ENCODE data around the gene TMEM245. TPM values are rescaled to one million over a fixed set of nuclear protein-coding genes. Genes with fewer than 3 reads are reported as not detected.

TMEM245 gene
- total RNA-seq, 2 donors from 2014 or later: 67.4 to 79.3 TPM

GRCh38 chr9:109110329-109111021 is 9.3 kb downstream of the TMEM245 start:
- peak; percentile 45 to 71 for ATAC-seq
- intact Hi-C loops (cut with DNase I): no loop called here
- no peak for DNase-seq

DNA sequence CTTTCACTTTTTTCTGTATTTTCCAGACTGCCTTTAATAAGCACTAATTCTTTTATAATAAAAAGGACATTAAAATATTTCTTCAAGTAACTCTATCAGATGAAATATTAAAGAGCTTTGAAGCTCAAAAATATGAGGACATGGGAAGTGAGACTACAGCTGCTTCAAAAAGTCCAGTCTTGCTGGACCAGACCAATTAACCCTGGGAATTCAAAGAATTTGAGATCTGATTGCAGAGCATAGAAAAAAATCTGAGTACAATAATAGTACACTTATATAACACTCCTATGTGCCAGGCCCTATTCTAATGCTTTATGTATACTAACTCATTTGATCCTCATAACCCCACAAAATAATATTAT is 9.8 kb downstream of the TMEM245 start:
- no peak for ATAC-seq
- intact Hi-C loops (cut with DNase I): no loop called here
- no peak for DNase-seq

DNA sequence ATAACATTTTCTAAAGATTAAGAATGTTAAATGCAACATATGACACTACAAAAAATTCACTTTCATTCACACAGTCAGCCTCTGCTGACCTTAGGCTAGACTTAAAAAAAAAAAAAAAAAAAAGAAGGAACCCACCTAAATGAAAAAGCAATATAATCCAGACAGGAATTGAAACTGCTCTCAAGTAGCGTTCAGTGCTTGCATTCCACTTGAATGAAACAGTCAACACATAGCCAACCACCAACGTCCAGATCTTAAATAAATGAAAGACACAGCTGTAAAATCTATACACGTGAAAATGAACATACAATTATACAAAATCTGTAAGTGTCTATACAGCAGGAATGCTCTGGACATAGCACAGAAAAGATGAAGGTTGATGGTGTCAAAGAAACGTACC is 11.4 kb downstream of the TMEM245 start:
- DNase-seq (no peak), ATAC-seq (peak in 1 of 2 donors; percentile 17)
- intact Hi-C loops (cut with DNase I): no loop called here

GRCh38 chr9:109107402-109108240 is 12.1 kb downstream of the TMEM245 start:
- peak in 1 of 2 donors; percentile 74 for ATAC-seq
- intact Hi-C loops (cut with DNase I): no loop called here

DNA sequence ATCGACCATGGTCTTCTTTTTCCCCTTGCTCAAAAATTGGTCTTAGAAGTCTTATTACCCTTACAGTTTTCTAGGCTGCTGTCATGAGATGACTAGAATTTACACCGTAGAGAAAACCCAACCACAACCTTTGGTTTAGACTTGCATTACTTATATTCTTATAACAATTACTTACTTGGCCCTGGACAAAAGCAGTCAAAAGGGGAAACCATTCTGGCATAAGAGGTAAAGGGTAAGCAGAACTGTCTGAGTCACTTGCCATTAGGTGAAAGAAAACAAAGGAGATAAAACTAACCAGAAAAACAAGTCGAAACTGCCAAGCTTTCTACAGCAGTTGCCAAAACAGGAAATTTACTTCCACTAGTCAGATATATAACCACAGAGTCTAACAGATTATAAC is 17.9 kb downstream of the TMEM245 start:
- intact Hi-C loops (cut with DNase I): no loop called here
- DNase-seq: no peak
- ATAC-seq: peak; percentile 17 to 60

More at GRCh38 chr9:109107402-109108240, 12.1 kb downstream of the TMEM245 start:
- no peak for DNase-seq

DNA sequence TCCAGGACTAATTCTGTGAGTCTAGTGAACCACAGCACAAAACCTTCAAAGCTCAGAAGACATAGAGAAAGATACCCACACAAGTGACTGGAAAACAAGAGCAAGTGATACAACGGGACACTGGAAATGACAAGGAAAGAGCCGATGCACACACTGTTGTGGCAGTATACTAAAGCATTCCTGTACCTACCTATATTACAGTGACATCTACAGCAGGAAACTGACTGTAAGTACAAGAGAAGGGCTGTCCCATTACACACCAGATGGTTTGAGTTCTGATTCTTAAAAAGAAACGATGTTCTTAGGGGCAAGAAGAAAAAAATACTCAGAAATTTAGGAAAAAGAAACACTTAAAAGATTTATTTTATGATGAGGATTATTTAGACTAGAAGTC is 18.5 kb downstream of the TMEM245 start:
- ATAC-seq: no peak
- intact Hi-C loops (cut with DNase I): no loop called here
- no peak for DNase-seq

DNA sequence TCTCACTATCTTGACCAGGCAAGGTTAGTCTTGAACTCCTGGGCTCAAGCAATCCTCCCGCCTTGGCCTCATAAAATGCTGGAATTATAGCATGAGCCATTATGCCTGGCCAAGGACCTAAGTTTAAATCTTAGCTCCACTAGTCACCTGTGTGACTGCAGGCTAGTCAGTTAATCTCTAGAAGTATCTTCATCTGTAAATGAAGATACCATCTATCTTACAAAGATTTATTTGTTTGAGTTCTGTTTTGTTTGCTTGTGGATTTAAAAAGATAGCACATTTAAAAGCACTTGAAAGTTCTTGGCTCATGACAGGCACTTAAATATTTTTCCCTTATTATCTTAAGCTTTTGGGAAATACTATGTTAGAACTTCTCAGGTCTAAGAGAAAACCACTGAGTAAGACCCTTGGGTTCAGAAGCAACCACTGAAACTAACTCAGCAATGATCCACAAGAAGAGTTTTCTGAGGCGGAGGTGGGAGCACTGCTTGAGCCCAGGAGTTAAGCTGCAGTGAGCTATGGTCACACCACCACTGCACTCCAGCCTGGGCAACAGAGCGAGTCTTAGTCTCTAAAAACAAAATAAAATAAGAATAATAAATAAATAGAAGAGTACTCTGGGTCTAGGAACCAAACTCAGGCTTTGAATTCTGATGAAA is 19.1 kb downstream of the TMEM245 start:
- ATAC-seq (no peak), DNase-seq (no peak)
- intact Hi-C loops (cut with DNase I): no loop called here

DNA sequence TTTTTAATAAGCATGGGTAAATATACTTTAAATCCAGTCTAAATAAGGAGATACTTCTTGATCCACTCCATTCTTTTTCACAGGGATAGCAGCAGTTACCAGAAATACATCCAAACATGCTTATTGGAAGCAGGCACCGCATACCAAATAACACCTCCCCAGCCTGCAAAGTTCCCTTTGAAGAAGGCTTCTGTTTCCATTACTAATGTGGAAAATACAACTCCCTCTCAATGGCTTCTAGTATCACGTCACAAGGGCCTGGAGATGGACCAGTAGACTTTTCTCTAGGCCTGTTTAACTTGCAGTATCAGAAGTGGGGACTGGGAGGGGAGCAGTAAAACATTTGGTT is 20.8 kb downstream of the TMEM245 start:
- intact Hi-C loops (cut with DNase I): no loop called here
- ATAC-seq (peak; percentile 9 to 15), DNase-seq (no peak)

DNA sequence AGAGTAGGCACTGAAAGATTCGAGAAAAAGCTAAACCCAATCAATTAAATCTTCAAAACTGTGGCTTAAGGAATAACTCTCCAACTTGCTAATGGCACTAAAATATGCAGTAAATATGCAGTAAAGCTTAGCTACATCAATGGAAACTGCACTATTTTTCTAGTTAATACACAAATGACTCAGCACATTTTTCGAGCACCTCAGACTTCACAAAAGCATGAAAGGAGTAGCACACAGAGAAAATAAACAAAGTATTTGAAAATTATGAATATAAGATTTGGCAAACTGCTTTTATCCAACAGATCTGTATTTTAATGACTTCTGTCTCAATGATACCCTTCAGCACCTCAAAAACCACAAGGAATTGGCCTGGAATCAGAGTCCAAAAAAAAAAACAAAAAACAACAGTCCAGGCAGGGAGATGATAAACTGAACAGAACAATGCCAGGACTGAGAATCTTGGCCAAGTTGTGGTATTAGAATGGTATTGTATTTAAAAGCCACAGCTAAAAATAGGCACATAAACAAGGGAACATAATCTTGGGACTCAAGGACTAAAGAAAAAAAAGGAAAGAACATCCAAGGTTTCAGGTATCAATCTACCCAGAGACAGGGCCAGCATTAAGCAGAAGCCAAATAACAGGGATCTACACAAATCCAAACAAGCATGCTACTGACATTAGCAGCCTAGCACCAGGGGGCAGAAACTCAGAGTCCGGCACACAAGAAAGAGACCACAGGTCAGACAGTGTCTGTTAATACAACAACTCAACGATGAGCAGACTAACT is 21.4 kb downstream of the TMEM245 start:
- intact Hi-C loops (cut with DNase I): no loop called here
- DNase-seq (no peak), ATAC-seq (peak; percentile 65 to 70)

DNA sequence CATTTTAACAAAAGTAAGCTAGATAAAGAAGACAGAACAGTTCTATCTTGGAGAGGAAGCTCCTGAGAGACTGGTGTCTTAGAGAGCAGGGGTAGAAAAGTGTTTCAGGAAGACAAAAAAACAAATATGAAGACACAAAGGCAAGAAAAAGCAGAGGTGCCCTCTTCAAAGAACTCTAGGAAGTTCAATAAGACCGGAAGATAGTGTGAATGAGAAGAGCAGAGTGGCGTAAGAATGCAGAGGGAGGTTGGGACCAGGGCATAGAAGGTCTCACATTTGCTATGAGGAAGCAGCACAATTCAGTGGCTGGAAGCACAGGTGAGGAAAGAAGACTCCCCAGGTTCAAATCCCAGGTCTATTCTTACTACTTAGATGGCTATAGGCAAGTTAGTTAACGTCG is 22.6 kb downstream of the TMEM245 start:
- ATAC-seq: no peak
- intact Hi-C loops (cut with DNase I): loop anchor here in 1 of 2 donors (2.0 kb wide), 1 partner anchor 70 kb away; the partner anchor contains the start of gene FRRS1L
- DNase-seq: no peak

- DNase-seq: no peak
- intact Hi-C loops (cut with DNase I): no loop called here
- ATAC-seq: no peak
Observed at GRCh38 chr9:109095321-109095720, 24.4 kb downstream of the TMEM245 start.

DNA sequence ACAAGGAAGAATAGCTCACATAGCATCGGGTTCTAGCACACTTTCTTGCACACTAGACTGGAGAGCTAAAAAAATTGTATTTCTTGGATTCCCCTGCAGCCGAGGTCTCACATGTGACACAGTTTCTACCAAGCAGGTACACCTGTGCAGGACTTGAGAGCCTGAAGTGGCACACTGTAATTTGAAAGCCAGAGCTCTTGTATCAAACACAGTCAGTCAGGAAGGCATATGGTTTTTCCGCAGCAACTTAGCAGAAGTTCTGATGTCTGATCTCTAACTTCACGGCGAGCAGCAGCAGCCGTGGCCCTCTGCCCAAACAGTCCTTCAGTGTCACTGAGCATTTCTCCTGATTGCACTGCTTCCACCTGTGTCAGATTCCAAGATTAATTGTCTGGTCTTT is 25.5 kb downstream of the TMEM245 start:
- intact Hi-C loops (cut with DNase I): no loop called here
- no peak for ATAC-seq
- no peak for DNase-seq

- ATAC-seq: no peak
- intact Hi-C loops (cut with DNase I): no loop called here
- DNase-seq: no peak
Observed at GRCh38 chr9:109092587-109092986, 27.2 kb downstream of the TMEM245 start.

DNA sequence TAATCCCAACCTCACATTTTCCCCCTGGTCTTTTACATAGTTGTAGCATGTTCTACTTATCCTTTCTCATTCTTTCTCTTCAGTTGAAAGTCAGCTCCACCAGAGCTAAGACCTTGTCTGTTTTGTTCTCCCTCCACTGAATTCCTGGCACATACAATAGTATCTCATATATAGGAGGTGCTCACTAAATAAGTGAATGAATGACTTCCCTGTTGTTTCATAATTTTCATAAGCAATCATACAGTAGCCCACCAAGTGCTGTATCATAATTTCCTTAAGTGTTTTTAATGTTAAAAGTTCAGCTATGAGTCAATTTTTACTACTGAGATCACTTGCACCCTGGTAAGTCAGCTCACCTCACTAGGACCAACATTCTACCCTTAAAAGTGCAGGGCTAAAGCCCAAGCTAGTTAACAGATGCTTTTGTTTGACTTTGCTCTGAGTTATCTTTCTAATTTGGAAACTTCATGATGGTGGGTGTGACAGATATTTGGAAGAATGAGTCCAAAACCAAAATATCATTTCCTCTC is 27.6 kb downstream of the TMEM245 start:
- no peak for ATAC-seq
- intact Hi-C loops (cut with DNase I): no loop called here
- DNase-seq: no peak

DNA sequence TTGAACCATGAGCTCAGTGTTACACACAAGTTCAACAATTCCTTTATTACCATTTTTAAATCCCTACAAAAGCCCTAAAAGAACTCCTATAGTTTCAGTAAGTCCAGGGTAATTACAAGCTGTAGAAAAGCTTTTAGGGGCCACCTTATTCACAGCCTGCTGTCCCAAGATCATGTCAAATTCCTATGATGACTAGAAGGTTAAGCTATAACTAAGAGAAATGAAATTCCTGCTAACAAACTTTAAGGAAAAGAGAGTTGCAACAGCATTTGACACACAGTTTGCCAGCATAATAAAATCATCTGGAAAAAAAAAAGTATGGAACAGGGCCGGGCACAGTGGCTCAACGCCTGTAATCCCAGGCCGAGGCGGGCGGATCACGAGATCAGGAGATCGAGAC is 31.5 kb downstream of the TMEM245 start:
- intact Hi-C loops (cut with DNase I): no loop called here
- DNase-seq (no peak), ATAC-seq (no peak)

- no peak for DNase-seq
- ATAC-seq: no peak
- intact Hi-C loops (cut with DNase I): no loop called here
Observed at GRCh38 chr9:109087795-109088194, 32.0 kb downstream of the TMEM245 start.

DNA sequence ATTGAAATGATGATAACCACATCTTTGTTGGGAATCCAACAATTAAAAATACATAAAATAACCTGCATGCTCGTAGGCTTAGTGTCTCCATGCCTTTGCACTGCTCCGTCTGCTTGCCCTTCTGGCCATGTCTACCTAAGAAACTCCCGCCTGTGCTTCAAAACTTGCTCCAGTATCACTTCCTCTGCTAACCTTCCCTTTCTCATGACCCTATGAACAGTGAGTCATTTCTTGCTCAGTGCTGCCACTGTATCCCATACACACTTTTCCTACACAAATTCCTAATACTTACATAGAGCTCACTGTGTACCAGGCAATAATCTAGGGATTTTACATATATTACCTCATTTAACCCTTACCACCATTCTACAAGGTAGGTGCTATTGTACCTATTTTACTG is 33.5 kb downstream of the TMEM245 start:
- DNase-seq (no peak), ATAC-seq (no peak)
- intact Hi-C loops (cut with DNase I): no loop called here

DNA sequence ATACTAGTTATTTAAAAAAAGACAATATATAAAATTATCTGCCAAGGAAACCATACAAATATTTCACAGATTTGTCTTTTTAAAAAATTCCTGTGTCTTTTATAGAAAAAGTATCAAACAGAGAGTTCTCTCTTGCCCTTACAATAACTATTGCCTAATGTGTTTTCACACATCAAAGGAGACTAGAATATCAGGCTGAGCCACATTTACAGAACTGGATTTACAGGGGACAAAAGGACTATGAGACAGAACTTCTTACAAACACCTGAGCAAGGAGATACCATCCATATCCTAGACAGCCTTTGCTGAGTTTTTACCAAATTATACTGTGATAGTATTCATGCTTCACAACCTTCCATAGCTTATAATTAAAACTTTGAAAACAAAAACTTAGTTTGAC is 34.2 kb downstream of the TMEM245 start:
- DNase-seq (no peak), ATAC-seq (no peak)
- intact Hi-C loops (cut with DNase I): no loop called here

DNA sequence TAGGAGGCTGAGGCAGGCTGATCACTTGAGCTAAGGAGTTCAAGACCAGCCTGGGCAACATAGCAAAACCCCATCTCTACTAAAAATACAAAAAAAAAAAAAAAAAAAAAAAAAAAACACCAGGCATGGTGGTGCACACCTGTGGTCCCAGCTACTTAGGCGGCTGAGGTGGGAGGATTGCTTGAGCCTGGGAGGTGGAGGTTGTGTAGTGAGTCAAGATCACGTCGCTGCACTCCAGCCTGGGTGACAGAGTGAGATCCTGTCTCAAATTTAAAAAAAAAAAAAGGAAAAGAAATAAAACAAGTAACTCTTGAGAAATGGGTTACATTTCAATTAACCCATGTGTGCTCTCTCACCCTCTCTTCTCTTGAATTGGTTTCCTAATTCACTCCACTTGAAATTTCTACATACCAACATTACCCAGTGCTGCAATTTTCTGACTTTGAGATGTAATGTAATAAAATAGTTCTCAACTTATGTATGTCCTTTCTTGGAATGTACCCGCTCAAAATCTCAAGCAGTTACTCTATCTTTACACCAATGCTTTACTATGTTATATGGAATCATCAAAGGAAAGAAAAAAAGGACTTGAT is 35.8 kb downstream of the TMEM245 start:
- intact Hi-C loops (cut with DNase I): no loop called here
- DNase-seq: no peak
- ATAC-seq: no peak
